Neural progenitor cell (in vitro differentiated cells): ENCODE measurements around the gene MEX3D. TPM values are rescaled to one million over a fixed set of nuclear protein-coding genes. Genes with fewer than 3 reads are reported as not detected.

Experiments used
- DNase-seq: peaks from one replicate; pipeline ENCODE4 v3.0.0-alpha.2; 2016; ENCODE audit warnings: low spot score
- H2AFZ ChIP-seq: fragments of 200-600 bp; sonication (generic); replicated peaks from 2 replicates; pipeline ENCODE4 v1.6.1; 2016; ENCODE audit warnings: antibody characterized with exemption
- H3F3A ChIP-seq: fragments of 200-600 bp; sonication (generic); 2 replicates; pipeline ENCODE4 v1.6.1; 2016; ENCODE audit warnings: antibody characterized with exemption, low read depth
- H3K27ac ChIP-seq: fragments of 200-600 bp; sonication (generic); 2 replicates; pipeline ENCODE4 v1.5.1; 2016; ENCODE audit warnings: mild to moderate bottlenecking
- H3K27me3 ChIP-seq: fragments of 200-600 bp; sonication (generic); 2 replicates; pipeline ENCODE4 v1.6.1; 2016; ENCODE audit warnings: mild to moderate bottlenecking, moderate library complexity
- H3K36me3 ChIP-seq: fragments of 200-600 bp; sonication (generic); 2 replicates; pipeline ENCODE4 v1.5.1; 2016
- H3K4me1 ChIP-seq: fragments of 200-600 bp; sonication (generic); 2 replicates; pipeline ENCODE4 v1.6.1; 2016; ENCODE audit warnings: mixed run types
- H3K4me2 ChIP-seq: fragments of 200-600 bp; sonication (generic); 2 replicates; pipeline ENCODE4 v1.6.1; 2016
- H3K4me3 ChIP-seq: fragments of 200-600 bp; sonication (generic); 2 replicates; pipeline ENCODE4 v1.5.1; 2016
- H3K79me2 ChIP-seq: fragments of 200-600 bp; sonication (generic); 2 replicates; pipeline ENCODE4 v1.6.1; 2016; ENCODE audit warnings: low read depth
- H3K9ac ChIP-seq: fragments of 200-600 bp; sonication (generic); 2 replicates; pipeline ENCODE4 v1.6.1; 2016
- H3K9me3 ChIP-seq: fragments of 200-600 bp; sonication (generic); 2 replicates; pipeline ENCODE4 v1.5.1; 2016; ENCODE audit warnings: low read depth
- H4K20me1 ChIP-seq: fragments of 200-600 bp; sonication (generic); 2 replicates; pipeline ENCODE4 v1.6.1; 2016; ENCODE audit warnings: low read depth
- H3K27ac Mint-ChIP-seq: 3 replicates; pipeline ENCODE4 v1.8.0; 2021; ENCODE audit warnings: mixed read lengths
- H3K27me3 Mint-ChIP-seq: 2 replicates; pipeline ENCODE4 v1.8.0; 2022; ENCODE audit warnings: low read depth, mild to moderate bottlenecking, inconsistent platforms, moderate library complexity, mixed read lengths; ENCODE audit not compliant: insufficient read depth
- H3K36me3 Mint-ChIP-seq: 3 replicates; pipeline ENCODE4 v1.8.0; 2021; ENCODE audit warnings: mixed read lengths
- H3K4me1 Mint-ChIP-seq: 3 replicates; pipeline ENCODE4 v1.8.0; 2021; ENCODE audit warnings: mixed read lengths
- H3K4me3 Mint-ChIP-seq: 3 replicates; pipeline ENCODE4 v1.8.0; 2021; ENCODE audit warnings: mild to moderate bottlenecking, moderate library complexity, mixed read lengths
- H3K9me3 Mint-ChIP-seq: 3 replicates; pipeline ENCODE4 v1.8.0; 2020; ENCODE audit warnings: mixed read lengths
- EZH2 ChIP-seq: fragments of 200-600 bp; sonication (generic); IDR thresholded peaks from 2 replicates; pipeline ENCODE4 v1.6.1; 2017; ENCODE audit warnings: antibody characterized with exemption, mild to moderate bottlenecking, moderate library complexity
- EZH2phosphoT487 ChIP-seq: fragments of 200-600 bp; sonication (generic); IDR thresholded peaks from 2 replicates; pipeline ENCODE4 v1.6.1; 2017; ENCODE audit warnings: antibody characterized with exemption
- total RNA-seq: library from RNA; depleted of rRNA; stranded (reverse); fragments of >200 nt; gene quantifications from 2 replicates; pipeline ENCODE4 v1.2.3, GENCODE V29; 2015; ENCODE audit warnings: low replicate concordance
- TF ChIP-seq, protein P1 (sequence below): fragments of 200-600 bp; sonication (generic); IDR thresholded peaks from 2 replicates; pipeline ENCODE4 v1.5.1; 2017; ENCODE audit warnings: antibody characterized with exemption, mild to moderate bottlenecking

MEX3D gene
- total RNA-seq, 1 donor from 2014 or later: 15.9 TPM

DNA sequence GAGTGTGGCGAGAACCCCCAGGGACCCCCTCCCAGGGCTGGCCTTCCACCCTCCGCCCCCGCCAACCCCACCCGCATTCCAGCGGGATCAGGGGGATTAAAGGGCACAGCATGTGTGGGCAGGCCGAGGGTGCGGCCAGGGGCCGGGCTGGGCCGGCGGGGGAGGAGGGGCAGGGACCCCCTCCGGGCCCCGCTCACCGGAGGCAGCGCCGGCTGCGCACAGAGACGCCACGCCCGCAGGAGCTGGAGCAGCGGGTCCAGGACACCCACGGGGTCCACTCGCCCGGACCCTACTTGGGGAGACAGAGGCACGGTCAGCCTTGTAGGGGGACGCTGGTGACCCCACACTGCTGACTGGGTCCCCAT lies 57.7 kb downstream of the MEX3D start:
- no peak for TF ChIP-seq EZH2
- TF ChIP-seq, protein P1, sequence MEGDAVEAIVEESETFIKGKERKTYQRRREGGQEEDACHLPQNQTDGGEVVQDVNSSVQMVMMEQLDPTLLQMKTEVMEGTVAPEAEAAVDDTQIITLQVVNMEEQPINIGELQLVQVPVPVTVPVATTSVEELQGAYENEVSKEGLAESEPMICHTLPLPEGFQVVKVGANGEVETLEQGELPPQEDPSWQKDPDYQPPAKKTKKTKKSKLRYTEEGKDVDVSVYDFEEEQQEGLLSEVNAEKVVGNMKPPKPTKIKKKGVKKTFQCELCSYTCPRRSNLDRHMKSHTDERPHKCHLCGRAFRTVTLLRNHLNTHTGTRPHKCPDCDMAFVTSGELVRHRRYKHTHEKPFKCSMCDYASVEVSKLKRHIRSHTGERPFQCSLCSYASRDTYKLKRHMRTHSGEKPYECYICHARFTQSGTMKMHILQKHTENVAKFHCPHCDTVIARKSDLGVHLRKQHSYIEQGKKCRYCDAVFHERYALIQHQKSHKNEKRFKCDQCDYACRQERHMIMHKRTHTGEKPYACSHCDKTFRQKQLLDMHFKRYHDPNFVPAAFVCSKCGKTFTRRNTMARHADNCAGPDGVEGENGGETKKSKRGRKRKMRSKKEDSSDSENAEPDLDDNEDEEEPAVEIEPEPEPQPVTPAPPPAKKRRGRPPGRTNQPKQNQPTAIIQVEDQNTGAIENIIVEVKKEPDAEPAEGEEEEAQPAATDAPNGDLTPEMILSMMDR: no peak
- no peak for TF ChIP-seq EZH2phosphoT487
- Histone ChIP-seq H3K4me2 (peak overlapping the region; percentile 68), H3K27ac (no peak overlapping the region), H3K9ac (no peak overlapping the region), H2AFZ (no peak overlapping the region), H3K4me3 (peak overlapping the region; percentile 10), H3K79me2 (no peaks in the 10 kb centered on the region), H3K27me3 (peaks cover 63% of the 10 kb centered on the region), H3F3A (peaks cover 38% of the 10 kb centered on the region), H4K20me1 (peaks cover 3% of the 10 kb centered on the region), H3K36me3 (no peaks in the 10 kb centered on the region), H3K4me1 (peaks cover 13% of the 10 kb centered on the region), H3K9me3 (no peaks in the 10 kb centered on the region)
- Mint-ChIP-seq H3K36me3 (no peaks in the 10 kb centered on the region), H3K27me3 (peaks cover 25% of the 10 kb centered on the region), H3K9me3 (peaks cover 2% of the 10 kb centered on the region), H3K4me3 (no peak overlapping the region), H3K4me1 (peaks cover 18% of the 10 kb centered on the region), H3K27ac (no peak overlapping the region)
- peak; percentile 65 for DNase-seq

DNA sequence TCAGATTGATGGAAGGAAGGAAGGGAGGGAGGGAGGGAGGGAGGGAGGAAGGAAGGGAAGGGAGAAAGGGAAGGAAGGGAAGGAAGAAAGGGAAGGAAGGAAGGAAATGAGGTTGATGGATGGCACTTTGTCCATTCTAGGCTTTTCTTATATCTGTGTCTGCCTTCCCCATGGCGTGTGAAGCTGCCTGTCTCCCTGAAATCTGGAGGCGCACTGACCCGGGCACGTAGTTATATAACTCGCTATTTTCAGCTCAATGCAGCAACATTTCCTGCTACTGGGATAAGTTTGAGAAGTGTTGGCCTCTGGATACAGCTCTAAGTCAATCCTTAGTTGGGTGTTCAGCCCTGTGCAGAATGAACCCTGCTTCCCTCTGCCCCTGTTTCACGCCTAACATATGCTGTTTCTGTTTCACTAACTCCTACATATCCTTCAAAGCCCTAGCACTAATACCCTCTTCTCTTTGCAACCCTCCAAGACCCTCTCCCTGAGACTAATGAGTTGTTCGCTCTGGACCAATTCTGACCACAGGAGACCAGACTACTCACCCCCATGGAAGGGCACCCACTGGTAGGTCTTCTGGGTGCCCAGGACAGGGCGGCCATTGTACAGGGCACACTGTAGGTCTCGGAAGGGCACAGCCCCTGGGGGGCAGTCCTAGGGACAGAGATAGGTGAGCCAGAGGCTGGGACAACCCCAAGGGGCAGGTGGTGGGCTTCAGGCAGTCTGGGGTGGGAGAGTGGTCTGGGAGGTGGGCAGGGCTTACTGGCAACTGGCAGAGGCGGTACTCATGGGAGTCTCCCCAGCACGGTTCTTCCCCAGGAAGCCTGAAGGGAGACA lies 58.3 kb downstream of the MEX3D start:
- Mint-ChIP-seq H3K4me1 (peaks cover 19% of the 10 kb centered on the region), H3K27me3 (peaks cover 26% of the 10 kb centered on the region), H3K27ac (no peak overlapping the region), H3K4me3 (no peak overlapping the region), H3K9me3 (peaks cover 5% of the 10 kb centered on the region), H3K36me3 (no peaks in the 10 kb centered on the region)
- Histone ChIP-seq H3K79me2 (no peaks in the 10 kb centered on the region), H4K20me1 (peaks cover 3% of the 10 kb centered on the region), H3K4me3 (no peak overlapping the region), H3K9me3 (no peaks in the 10 kb centered on the region), H3K27me3 (peaks cover 63% of the 10 kb centered on the region), H3F3A (peaks cover 38% of the 10 kb centered on the region), H3K36me3 (no peaks in the 10 kb centered on the region), H3K4me2 (peak overlapping the region; percentile 68), H3K4me1 (peaks cover 13% of the 10 kb centered on the region), H3K9ac (no peak overlapping the region), H2AFZ (no peak overlapping the region), H3K27ac (no peak overlapping the region)
- TF ChIP-seq EZH2phosphoT487 (no peak), EZH2 (no peak)
- TF ChIP-seq, protein P1: no peak
- DNase-seq: no peak

DNA sequence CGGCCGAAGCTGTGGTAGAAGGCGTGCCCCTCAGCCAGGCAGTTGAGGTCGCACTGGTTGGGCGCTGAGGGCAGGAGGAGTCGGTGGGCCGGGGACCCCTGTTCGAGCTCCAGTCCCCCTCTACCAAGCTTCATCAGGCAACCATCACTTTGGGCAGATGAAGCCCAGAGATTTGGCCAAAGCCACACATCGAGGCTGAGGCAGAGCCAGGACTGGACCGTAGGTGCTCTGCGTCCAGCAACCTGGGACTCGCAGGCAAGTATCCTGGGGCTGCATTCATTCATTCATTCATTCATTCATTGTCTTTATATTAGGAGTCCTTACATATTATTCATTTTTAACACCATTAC lies 59.6 kb downstream of the MEX3D start:
- Histone ChIP-seq H4K20me1 (no peaks in the 10 kb centered on the region), H3K27ac (no peak overlapping the region), H3K36me3 (no peaks in the 10 kb centered on the region), H3K79me2 (no peaks in the 10 kb centered on the region), H3K9ac (no peak overlapping the region), H3K4me1 (peaks cover 13% of the 10 kb centered on the region), H3K27me3 (peaks cover 63% of the 10 kb centered on the region), H3K4me3 (peak overlapping the region; percentile 57), H2AFZ (peak overlapping the region; percentile 54), H3K9me3 (no peaks in the 10 kb centered on the region), H3F3A (peaks cover 38% of the 10 kb centered on the region), H3K4me2 (peak overlapping the region; percentile 16)
- Mint-ChIP-seq H3K9me3 (peaks cover 5% of the 10 kb centered on the region), H3K27me3 (peaks cover 20% of the 10 kb centered on the region), H3K4me3 (peak overlapping the region; percentile 54), H3K4me1 (peaks cover 24% of the 10 kb centered on the region), H3K36me3 (no peaks in the 10 kb centered on the region), H3K27ac (no peak overlapping the region)
- DNase-seq: no peak
- TF ChIP-seq, protein P1: no peak
- TF ChIP-seq EZH2phosphoT487 (no peak), EZH2 (no peak)
